ENCODE data around the gene GADD45G.

GADD45G gene

GRCh38 chr9:89622933-89623861 is 18.4 kb downstream of the GADD45G start:
- DNase-seq (ENCODE audit: insufficient read length, low spot score) (no peak), FAIRE-seq (no peak)
- no peak for TF ChIP-seq POLR2A (IDR thresholded peaks at IDR 0.05; ENCODE audit: low read depth, low read length)

DNA sequence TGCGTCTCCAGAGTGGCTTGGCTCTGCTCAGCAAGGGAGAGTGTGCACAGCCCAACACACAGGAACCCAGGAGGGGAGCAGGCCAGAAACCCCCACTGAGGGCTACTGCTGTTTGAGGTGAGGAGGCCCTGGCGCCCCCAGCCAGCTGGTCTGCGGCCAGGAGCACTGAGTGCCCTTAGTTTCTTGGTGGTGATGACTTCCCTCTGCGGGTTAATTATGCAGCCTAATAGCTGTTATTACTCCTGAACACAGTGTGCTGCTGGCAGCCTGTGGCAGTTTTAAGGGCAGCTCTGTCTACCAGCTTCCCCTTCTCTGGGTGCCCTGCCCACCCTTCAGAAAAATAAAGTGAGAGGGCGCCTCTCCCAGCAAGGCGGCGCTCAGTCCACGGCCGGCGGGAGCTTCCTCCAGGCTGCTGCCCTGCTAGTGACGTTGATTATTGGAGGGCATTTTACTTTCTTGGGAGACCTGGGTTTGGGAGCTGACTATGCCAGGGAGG is 19.2 kb downstream of the GADD45G start:
- no peak for DNase-seq (ENCODE audit: insufficient read length, low spot score)
- no peak for FAIRE-seq
- TF ChIP-seq POLR2A (IDR thresholded peaks at IDR 0.05; ENCODE audit: low read depth, low read length), result no peak

DNA sequence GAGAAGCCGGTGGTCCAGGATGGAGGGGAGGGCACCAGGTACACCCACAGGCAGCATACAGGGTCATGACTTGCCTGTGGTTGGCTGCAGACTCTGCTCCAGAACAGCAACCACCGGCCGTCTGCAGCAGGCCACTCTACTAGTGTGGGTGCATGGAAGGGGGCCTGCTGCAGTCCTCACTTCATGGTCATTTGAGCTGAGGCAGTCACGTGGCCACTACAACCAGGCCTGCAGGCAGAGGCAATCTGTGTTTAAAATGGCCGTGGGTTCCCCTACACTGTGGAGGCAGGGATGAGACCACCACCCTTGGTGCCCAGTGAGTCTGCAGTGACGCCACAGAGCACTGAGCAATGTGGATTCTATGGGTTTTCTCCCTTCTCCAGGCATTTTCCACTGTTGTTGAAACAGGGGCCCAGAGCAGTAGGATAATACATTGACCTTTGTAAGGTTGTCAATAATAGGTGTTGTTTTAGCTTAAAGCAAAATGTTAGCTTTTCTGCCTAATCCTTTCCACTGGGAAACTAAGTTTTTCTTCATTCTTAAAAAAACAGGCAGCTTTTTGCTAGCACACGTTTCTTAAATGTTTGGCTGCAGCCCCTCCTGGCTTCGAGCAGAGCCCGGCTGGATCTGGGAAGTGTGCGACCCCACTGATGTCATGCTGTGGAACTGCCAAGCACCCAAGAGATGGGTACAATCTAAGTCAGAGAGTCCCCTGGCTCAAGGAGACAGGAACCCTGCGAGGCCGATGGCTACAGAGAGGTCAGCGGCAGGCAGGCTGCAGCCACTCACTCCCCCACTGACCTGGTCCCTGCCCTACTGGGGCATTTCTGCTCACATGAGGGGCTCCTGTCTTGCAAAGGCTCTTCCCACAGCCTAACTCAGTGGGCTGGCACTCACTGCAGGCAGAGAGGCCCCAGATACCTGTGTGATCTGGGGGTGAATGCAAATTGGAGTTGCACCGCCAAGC is 21.2 kb downstream of the GADD45G start:
- FAIRE-seq (no peak), DNase-seq (ENCODE audit: insufficient read length, low spot score) (no peak)
- TF ChIP-seq POLR2A (IDR thresholded peaks at IDR 0.05; ENCODE audit: low read depth, low read length), result no peak

DNA sequence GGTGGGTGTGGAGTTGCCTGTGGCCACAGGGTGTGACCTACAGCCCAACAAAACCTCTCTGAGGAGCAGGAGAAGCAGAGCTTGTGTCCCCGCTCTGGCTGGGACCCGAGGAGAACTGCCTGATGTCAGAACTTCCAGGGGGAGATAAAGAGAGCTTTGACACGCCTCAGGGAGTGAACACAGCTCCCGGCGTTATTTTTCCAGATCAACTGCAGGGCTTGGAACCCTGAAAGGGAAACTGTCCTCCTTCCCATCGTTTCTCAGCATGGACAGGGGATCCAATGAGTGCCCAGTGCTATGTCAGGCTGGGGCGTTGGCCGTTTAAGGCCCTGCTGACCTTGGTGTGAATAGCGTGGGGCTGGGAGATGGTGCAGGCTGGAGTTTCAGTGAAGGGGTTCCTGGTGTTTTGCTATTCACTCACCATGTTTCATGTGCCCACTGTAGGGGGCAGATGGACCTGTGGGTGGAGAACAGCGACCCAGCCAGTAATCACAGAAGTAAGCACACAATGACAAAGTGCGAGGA is 22.0 kb downstream of the GADD45G start:
- DNase-seq (ENCODE audit: insufficient read length, low spot score), result no peak
- no peak for TF ChIP-seq POLR2A (IDR thresholded peaks at IDR 0.05; ENCODE audit: low read depth, low read length)
- no peak for FAIRE-seq

DNA sequence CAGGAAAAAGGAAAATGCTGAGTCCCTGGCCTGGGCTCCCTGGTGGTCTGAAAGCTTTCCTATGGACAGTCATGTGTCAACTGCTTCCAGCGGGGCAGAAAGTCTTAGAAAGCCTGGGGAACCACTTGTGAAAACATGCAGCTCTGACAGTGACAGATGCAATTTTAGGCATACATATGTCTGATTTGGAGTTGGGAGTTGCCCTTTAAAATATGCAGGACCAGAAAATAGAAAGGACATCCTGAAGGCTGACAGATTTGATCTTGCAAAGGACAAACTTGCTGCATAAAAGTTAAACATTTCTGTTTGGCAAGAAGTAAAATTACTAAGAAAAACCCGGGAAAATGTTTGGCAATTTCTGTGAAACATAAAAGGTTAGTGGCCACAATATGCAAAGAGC is 23.8 kb downstream of the GADD45G start:
- TF ChIP-seq POLR2A (IDR thresholded peaks at IDR 0.05; ENCODE audit: low read depth, low read length), result no peak
- DNase-seq (ENCODE audit: insufficient read length, low spot score) (no peak), FAIRE-seq (no peak)

DNA sequence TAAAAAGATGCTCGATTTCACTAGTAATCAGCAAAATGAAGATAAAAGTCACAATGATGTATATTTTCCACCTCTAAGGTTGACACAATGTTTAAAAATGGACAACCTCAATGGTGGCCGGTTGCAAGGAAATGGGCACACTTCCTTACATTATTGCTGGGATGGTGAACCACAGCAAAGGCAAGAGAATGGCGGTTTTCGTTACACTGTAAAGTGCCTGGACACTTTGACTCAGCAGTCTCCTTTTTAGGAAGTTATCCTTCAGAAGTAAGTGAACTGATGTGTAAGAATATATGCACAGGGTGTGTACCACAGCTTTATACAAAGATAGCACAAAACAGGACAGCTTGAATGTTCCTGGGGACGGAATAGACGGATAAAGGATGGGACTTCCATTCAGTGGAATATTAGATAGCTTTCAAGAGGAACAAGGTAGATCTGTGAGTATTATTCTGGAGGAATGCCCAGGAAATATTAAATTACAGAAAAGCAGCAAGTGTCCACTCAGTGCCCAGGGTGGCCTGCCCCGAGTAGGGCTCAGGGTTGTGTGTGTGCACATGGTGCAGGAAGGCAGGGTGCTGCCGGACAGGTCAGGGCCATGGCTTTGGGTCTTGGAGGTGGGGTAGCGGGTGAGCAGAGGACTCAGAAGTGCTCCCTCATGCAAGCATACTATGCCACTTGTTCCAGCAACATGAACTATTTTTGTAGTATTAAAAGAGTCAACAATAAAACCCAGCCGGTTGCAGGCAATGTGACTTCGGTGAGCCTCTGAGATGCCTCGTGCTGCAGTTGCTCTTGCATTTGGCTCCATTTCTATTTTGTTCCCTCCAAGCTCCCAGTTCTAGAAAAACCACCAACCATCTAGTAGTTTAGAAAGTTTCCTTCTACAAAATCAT is 24.5 kb downstream of the GADD45G start:
- no peak for TF ChIP-seq POLR2A (IDR thresholded peaks at IDR 0.05; ENCODE audit: low read depth, low read length)
- DNase-seq (ENCODE audit: insufficient read length, low spot score), result no peak
- no peak for FAIRE-seq

GRCh38 chr9:89630508-89630907 is 25.7 kb downstream of the GADD45G start:
- FAIRE-seq, result no peak
- no peak for DNase-seq (ENCODE audit: insufficient read length, low spot score)
- no peak for TF ChIP-seq POLR2A (IDR thresholded peaks at IDR 0.05; ENCODE audit: low read depth, low read length)

DNA sequence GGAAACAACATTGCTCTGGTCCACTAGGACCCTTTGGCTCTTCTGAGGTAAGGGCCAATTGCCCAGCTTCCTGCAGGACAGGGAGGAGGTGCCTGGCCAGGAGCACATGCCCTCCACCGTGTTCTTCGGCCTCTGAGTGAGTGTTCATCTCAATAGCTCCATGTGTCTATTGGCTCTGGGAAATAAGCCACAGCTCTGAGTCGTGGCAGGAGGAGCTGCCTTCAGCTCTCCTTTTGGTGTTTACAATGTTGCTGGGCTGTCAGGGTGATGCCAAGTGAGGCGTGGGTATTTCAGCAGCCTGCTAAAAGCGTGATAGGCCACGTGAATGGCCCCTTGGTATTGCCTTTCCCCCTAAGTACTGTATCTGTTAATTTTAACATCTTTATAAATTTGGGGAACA is 26.6 kb downstream of the GADD45G start:
- no peak for FAIRE-seq
- TF ChIP-seq POLR2A (IDR thresholded peaks at IDR 0.05; ENCODE audit: low read depth, low read length), result no peak
- DNase-seq (ENCODE audit: insufficient read length, low spot score), result no peak

GRCh38 chr9:89632192-89632733 is 27.5 kb downstream of the GADD45G start:
- FAIRE-seq, result no peak
- no peak for TF ChIP-seq POLR2A (IDR thresholded peaks at IDR 0.05; ENCODE audit: low read depth, low read length)
- no peak for DNase-seq (ENCODE audit: insufficient read length, low spot score)

GRCh38 chr9:89632736-89633135 is 27.9 kb downstream of the GADD45G start:
- DNase-seq (ENCODE audit: insufficient read length, low spot score) (no peak), FAIRE-seq (no peak)
- TF ChIP-seq POLR2A (IDR thresholded peaks at IDR 0.05; ENCODE audit: low read depth, low read length), result no peak

GRCh38 chr9:89633404-89633803 is 28.6 kb downstream of the GADD45G start:
- DNase-seq (ENCODE audit: insufficient read length, low spot score), result no peak
- no peak for TF ChIP-seq POLR2A (IDR thresholded peaks at IDR 0.05; ENCODE audit: low read depth, low read length)
- no peak for FAIRE-seq

DNA sequence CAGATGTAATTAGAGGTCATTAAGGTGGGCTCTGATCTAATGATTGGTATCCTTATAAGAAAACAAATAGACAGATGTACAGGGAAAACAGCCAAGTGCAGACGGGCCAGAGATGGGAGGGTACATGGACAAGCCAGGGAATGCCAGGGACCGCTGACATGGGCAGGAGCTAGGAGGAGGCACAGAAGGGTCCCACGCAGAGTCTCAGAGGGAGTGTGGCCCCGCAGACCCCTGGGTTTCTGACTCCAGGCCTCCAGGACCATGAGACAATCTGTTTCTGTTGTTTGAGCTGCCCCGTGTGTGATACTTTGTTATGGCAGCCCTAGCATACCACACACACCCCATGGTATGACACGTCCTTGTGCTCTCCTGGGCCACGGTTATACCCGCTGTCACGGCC is 29.1 kb downstream of the GADD45G start:
- DNase-seq (ENCODE audit: insufficient read length, low spot score) (no peak), FAIRE-seq (no peak)
- no peak for TF ChIP-seq POLR2A (IDR thresholded peaks at IDR 0.05; ENCODE audit: low read depth, low read length)

All from H54 (cell line).